GM12874 (cell line): Measurements from ENCODE around the gene MMD2.

Experiments
- TF ChIP-seq, protein P1 (sequence below): IDR thresholded peaks from 2 replicates; pipeline ENCODE4 v1.5.1; 2011; ENCODE audit warnings: low read depth, mild to moderate bottlenecking, control low read depth, low read length, moderate library complexity; ENCODE audit not compliant: insufficient read depth

MMD2 gene

DNA sequence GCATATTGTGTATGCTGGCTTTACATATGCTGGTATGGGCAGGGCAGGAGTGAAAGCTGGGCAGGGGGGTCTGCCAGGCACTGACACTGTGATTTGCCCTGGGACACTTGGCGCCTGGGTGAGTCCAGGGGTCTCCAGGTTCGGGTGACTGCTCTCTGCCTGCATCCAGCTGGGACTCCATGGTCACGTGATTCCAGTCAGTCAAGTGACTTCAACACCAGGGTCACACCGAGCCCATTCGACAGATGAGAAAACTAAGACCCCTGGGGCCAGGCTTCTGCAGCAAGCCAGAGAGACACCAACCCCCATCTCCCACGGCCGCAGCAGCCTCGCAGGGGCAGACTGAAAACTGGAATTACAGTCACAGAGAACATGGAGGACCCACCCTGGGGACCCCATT is 30.0 kb downstream of the MMD2 start:
- TF ChIP-seq, protein P1, sequence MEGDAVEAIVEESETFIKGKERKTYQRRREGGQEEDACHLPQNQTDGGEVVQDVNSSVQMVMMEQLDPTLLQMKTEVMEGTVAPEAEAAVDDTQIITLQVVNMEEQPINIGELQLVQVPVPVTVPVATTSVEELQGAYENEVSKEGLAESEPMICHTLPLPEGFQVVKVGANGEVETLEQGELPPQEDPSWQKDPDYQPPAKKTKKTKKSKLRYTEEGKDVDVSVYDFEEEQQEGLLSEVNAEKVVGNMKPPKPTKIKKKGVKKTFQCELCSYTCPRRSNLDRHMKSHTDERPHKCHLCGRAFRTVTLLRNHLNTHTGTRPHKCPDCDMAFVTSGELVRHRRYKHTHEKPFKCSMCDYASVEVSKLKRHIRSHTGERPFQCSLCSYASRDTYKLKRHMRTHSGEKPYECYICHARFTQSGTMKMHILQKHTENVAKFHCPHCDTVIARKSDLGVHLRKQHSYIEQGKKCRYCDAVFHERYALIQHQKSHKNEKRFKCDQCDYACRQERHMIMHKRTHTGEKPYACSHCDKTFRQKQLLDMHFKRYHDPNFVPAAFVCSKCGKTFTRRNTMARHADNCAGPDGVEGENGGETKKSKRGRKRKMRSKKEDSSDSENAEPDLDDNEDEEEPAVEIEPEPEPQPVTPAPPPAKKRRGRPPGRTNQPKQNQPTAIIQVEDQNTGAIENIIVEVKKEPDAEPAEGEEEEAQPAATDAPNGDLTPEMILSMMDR, result no peak

DNA sequence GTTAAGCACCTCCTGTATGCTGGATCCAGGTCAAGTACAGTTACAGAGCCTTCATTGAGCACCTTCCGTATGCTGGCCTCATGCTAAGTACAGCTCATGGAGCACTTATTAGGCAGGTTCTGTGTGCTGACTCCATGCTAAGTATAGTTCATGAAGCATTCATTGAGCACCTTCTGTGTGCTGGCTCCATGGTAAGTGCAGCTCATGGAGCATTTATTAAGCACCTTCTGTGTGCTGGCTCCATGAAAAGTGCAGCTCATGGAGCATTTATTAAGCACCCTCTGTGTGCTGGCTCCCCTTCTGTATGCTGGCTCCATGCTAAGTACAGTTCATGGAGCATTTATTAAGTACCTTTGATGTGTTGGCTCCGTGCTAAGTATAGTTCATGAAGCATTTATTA is 30.5 kb downstream of the MMD2 start:
- TF ChIP-seq, protein P1, result no peak

DNA sequence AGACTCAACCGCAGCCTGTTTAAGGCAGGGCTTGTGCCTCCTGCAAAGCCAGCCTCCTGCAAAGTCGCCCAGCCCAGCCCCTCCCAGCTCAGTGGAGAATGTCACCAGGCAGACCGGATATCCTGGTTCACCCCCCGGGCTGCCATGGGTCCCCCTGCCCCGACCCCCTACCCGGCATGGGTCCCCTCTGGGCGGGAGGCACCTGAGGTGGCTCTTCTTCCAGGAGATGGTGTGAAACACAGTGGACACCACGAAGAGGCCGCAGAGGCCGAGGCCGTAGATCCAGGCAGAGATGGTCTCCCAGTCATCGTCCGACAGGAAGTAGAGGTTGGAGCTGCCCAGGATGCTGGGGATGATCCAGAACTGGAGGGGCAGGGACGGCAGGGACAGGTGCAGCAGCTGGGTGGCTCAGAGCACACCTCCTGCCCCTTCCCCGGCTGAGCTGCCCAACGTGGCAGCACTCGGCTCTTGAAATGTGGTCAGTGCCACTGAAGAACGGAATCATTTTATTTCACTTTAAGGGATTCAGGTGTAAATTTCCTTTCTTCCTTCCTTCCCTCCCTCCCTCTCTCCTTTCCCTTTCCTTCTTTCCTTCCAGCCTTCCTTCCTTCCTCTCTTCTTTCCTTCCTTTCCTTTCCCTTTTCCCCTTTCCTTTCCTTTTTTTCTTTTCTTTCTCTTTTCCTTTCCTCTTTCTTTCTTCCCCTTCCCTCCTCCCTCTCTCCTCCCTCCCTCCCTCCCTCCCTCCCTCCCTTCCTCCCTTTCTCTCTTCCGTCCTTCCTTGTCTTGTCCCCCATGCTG is 38.8 kb downstream of the MMD2 start:
- TF ChIP-seq, protein P1, result no peak

DNA sequence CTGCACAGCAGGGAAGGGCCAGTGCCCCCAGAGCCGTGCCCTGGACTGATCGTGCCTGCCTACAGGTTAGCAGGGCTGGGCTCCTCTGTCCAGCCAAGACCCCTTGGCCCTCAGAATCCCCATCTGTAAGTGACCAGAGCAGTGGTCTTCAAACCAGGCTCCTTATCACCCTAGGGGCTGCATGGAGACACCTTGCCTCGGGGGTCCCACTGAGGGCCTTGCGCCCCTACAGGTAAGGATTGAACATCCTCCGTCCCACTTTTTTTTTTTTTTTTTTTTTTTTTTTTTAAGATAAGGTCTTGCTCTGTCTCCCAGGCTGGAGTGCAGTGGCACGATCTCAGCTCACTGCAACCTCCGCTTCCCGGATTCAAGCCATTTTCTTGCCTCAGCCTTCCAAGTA is 42.9 kb downstream of the MMD2 start:
- TF ChIP-seq, protein P1, result no peak

DNA sequence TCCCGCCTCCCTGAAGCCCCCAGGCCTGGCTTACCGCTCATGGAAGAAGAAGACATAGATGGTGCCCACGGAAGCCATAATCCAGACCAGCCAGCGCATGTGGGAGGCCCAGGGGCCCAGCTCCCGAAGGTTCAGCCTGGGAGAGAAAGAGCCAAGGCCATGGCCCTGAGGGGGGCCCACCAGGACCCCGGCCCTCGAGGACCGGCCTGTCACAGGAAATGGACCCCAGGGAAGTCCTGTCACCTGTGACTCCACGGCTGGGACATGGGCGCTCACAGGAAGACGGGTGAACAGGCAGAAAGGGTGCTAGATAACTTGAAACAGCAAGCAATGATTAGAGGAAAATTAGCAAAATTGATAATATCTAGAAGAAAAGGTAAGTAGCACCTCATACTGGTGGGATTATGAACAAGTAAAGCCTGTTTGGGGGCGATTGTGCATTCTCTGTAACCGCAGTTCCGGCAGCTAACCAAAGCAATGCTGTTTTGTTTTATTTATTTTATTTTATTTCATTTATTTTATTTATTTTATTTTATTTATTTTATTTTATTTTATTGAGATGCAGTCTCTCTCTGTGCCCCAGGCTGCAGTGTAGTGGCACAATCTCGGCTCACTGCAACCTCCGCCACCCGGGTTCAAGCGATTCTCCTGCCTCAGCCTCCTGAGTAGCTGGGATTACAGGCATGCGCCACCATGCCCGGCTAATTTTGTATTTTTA is 47.7 kb downstream of the MMD2 start:
- TF ChIP-seq, protein P1, result no peak

DNA sequence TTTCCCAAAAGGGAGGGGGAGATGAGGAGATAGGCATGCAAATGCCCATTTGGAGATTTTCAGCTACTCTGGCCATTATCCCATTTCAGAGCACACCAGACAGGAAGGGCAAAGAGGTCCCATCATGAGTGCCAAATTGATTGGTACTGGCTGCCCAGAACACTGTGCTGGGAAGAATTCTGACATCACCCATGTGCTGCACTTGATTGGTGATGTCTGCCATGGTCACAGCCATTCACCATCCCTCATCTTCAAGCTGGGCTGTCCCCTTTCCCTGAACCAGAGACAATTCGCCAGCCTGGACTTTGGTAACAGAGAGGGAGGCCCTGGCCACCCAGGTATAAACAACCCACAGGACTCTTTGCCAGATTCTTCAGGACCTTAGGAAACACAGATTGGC is 52.3 kb downstream of the MMD2 start:
- TF ChIP-seq, protein P1, result no peak

DNA sequence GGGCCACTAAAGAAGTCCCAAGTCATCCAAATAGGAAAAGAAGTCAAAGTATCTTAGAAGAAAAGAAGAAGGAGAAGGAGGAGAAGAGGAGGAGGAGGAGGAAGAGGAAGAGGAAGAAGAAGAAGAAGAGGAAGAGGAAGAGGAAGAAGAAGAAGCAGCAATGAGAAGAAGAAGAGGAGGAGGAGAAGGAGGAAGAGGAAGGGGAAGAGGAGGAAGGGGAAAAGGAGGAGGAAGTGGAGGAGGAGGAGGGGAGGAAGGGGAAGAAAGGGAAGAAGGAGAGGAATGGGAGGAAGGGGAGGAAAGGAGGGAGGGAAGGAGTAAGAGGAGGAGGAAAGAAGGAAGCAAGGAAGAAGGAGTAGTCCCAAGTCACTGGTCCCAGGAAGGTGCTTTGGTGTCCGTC is 53.8 kb downstream of the MMD2 start:
- TF ChIP-seq, protein P1, result no peak
